NOMO-1 (cell line): ENCODE measurements around the gene PTH2.

Experiments
- DNase-seq, 2 experiments: peaks; one replicate each; lab custom pipeline; 2025; ENCODE audit not compliant: unreplicated experiment in 2 of 2; lab: John Stamatoyannopoulos, UW

The PTH2 gene

DNA sequence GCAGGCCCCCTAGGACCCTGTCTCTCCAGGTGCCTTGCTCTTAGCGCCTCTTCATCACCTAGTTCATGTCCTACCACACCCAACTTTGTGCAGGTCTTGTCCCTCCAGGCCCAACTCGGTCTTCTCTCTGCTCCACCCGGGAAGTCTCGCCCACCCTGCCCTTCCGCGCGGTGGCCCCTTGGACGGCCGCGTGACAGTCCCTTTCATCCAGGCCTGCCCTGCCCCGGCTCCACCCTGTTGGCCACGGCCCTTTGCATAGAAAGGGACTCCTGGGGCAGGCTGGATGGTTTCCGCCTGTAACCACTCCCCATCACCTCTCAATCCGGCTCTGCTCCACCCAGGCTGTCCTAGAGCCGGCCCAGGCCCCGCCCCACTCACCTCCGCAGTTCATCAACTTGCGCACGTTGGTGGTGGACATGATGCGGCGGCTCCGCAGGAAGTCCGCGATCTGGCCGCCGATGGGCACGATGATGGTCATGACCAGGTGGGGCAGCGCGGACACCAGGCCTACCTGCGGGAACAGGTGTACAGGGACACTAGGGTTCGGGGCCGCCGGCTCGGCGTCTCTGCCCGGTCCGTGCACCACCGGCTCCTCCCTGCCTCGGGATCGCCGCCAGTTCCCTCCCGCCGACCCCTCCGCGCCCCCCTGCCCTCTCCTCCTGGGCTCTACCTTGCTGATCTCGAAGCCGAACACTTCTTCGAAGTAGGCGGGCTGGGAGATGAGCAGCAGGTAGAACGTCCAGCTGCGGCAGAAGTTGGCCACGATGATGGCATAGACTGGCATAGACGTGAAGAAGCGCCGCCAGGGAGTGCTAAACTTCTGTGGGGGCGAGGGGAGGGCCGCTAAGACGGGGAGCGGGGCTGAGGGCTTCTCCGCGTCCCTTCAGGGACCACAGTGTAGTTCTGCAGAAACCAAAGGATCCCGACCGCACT lies 9.2 kb upstream of the PTH2 start:
- no peak for DNase-seq

DNA sequence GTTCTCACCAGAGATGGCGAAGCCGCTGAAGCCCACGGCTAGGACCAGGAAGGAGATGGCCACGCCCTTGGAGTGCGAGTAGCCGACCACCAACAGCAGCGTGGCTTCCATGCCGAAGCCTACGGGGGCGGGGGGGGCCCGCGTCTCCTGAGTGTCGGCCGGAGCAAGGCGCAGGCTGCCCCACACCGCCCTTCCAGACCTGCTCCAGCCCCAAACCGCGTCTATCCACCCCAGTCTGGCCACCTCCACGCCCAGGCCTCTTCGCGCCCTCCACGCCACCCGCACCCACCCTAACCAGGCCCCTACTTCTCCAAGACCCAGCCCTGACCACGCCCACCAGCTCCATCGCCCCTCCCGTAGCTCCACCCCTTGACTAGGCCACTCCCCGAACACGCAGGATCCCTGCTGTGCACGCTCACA lies 8.1 kb upstream of the PTH2 start:
- DNase-seq = no peak

DNA sequence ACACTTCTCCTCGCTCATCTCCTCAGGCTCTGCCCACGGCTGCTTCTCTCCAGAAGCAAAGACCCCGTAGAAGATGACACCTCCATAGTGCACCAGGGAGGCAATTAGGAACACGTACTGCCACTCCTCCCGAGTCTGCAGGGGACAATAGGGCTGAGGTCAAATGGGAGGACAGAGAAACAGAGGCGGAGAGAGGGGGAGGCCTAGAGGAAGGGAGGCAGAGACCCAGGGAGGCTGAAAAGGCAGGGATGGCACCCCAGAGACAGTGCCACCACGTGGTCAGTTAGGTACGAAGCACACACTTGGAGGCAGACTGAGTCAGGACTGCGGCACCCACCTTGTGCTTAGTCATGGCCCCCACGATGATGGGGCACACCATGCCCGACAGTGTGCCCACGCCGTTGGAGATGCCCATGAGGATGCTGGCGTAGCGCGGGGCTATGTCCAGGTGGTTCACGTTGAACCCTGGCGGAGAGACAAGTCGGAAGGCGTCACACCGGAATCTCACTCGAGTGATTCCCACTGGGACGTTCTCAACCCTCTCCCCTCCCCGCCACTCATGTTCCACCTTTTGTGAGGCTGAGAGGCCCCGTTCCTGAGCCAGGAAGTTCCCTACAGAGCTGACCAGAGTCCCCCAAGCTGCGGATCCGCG lies 7.6 kb upstream of the PTH2 start:
- peak in 1 of 2 experiments; percentile 29 for DNase-seq

DNA sequence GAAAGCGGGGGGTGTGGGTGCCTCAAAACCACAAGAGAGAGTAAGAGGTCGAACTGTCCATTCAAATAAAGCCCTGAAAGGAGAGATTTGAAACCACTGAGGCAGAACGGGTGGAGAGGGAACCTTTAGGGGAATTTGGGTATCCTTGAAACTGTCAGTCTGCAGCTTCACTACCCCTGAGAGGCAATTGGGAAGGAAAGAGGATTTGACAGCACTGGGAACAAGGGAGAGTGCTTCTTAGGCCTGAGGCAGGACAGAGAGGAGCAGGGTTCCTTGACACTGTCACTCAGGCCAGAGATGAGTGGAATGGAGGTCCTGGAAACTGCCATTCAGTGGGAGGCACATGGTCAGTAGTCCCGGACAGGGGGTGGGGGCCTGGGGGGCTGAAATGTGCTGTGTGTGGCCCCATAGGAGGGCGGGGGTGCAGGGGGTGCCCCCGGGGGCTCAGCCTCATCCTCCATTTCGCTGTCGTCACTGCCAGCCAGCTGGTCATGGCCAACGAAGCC lies 7.0 kb upstream of the PTH2 start:
- DNase-seq = no peak

GRCh38 chr19:49428547-49429451 lies 5.6 kb upstream of the PTH2 start:
- no peak for DNase-seq

- DNase-seq = no peak
Measured at GRCh38 chr19:49427855-49428546, 4.8 kb upstream of the PTH2 start.

GRCh38 chr19:49427339-49427738 lies 4.1 kb upstream of the PTH2 start:
- no peak for DNase-seq

DNA sequence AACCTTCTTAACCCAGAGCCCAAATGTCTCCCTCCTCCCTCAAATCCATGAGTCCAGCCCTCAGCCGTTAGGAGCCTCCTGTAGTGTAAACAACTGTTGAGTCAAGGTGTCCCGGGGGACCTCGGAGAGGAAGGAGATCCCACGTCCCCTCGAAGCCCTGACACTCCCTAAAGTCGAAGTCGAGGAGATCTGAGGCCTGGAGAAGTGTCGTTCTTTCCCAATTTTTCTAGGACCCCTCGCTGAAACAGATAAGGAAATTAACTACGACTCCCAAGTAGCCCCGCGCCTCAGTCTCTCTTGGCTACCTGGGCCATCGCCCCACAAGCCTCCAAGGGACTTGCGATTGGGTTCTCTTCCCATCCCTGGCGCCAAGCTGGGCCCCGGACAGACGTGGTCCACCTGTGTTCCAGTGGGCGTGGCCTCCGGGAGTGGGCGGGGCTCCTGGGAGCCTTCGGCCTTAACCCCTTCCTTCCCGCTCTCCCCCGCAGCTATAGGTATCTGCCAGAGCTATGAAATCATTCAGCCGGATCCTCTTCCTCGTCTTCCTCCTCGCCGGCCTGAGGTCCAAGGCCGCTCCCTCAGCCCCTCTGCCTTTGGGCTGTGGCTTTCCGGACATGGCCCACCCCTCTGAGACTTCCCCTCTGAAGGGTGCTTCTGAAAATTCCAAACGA lies 2.8 kb upstream of the PTH2 start:
- no peak for DNase-seq

DNA sequence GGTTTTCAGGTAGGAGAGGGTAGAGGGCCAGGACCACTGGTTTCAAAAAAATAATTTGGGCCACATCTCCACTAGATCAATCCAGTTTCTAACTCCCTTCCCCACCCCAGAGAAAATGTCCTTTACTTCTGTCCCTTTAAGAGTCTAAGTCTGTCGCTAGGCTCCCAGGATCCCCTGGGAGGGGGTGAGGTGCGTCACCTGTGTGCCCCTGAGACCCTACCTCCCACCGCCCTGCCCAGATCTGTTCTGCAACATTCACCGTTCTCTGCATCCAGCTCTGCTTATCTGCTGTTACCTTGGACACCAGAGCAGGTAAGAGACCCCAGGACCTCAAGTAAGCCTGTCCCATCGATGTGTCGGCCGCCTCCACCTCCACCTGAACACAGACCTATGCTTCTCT lies 1.9 kb upstream of the PTH2 start, which contains the start of gene GFY:
TSS of gene GFY (plus strand) at position 211 of the 400 bp plus-strand sequence. CDS start 1,043 bp downstream, outside the sequence.
- no peak for DNase-seq

DNA sequence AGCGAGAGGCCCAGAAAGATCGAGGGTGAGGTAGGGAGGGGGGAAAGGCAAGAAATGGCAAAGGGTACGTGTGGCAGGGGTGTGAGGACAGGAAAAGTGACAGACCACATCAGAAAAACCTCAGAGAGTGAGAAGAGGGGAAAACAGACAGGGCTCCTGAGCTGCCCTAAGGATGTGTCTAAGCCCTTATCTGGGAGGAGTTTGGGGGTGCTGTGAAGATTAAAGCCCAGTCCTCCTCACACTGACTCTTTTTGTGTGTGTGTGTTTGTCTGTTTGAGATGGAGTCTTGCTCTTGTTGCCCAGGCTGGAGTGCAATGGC lies 703 bp upstream of the PTH2 start:
- no peak for DNase-seq

DNA sequence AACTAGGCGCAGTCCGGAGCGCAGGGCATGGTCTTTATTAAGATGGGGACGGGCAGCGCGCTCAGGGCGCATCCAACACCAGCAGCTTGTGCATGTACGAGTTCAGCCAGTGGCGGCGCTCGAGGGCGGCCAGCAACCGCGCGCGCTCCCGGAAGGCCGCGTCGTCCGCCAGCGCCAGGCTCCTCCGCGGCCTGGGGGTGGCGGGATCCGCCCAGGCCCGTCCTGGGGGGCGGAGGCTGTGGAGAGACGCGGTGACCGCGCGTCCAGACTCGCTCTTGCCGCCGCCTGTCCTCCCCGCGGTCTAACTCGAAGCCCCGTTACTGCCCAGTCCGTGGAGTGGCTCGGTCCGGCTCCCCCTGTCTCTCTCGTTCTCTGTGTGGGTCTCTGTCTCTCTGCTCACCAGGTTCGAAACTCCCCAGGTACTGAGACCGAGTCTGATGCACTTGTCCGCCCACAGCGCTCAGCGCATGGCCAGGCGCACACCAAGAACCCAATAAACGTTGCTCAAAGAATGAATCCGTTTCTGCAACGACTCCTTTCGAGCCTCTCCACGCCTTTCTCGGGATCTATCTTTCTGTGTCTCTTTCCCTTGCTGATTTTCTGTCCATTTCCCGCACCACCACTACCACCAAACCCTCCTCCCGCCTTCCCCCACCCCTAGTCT lies 702 bp downstream of the PTH2 start:
- DNase-seq = peak; percentile 64 to 89

DNA sequence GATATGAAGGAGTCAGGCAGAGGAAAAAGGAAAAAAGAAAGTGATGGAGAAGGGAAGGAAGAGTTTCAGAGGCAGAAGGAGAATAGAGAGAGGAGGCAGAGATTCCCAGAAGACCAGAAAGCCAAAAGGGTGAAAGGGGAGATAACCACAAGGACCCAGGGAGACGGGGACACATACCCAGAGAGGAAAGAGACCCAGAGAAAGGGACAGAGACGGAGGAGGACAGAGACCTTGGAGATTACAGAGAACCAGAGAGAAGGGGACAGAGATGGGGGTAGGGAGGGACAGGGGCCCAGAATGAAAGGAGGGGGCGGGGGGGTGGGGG lies 1.4 kb downstream of the PTH2 start:
- no peak for DNase-seq

DNA sequence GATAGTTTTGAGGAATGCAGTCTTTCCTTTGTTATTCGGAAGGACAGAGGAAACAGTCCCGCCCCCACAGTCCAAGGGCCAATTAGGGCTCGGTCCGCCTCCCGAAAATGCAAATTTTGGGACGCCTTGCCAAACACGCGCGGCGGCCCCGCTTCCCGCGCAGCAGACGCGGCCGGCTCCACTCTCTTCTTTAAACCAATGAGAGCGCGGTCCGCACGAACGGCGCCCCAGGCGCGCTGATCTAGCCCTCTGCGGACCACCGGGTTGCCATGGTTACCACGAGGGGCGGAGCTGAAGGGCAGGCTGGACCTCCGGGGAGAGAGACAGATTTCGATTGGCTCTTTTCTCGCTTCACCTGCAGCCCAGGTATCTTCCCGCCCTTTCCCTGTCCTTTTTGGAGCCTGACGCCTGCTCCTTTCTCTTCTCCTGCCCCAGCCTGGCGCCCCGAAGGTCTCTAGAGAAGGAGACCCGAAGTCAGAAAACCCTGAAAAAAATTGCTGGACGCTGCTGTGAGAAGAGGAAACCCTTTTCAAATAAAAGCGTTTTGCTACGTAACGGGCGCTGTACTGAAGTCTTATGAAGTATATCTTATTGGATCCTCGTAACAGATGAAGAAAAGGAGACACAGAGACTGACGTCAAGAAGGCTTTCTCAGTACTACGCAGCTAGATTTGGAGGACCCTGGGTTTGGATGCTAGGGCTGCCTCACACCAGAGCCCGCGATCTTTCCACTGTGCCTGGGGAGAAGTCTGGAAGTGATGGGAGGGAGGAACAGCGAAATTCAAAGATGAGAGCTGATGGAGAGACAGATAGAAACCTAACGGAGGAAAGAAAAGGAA lies 2.0 kb downstream of the PTH2 start:
- peak; percentile 53 to 77 for DNase-seq

DNA sequence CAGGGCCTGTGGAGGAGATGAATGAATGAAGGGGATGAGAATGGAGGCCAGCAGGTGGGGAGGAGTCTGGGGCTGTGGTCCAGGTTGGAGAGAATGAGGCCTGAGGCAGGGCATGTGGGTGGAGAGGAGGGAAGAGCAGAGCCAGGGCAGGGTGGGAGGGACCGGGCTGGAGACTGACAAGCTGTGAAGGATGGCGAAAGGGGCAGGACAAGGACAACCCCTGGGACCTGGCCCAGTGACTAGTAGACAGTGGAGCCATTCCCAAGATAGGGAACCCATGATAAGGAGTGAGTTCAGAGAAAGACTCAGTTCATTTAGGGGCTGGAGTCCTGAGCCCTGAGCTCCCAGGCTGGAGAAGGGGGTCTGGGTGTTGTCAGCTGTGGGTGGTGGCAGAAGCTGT lies 3.0 kb downstream of the PTH2 start:
- no peak for DNase-seq

DNA sequence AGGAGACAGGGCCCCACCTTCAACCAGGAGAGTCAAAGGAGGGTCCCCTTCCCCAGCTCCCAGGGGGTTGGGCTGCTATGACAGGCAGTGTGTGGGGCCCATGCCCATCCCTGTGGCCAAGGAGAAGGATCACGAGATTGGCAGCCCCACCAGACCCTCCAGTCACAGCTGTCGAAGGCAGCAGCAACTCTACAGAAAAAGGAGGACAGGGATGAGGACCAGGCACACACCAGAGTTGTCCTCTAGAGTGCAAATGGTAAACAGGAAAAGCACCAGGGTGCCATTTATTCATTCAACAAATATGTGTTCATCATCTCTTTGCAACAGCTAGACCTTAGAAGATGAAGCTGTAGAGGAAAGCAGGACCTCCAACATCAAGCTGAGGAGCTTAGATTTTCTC lies 4.1 kb downstream of the PTH2 start:
- no peak for DNase-seq

DNA sequence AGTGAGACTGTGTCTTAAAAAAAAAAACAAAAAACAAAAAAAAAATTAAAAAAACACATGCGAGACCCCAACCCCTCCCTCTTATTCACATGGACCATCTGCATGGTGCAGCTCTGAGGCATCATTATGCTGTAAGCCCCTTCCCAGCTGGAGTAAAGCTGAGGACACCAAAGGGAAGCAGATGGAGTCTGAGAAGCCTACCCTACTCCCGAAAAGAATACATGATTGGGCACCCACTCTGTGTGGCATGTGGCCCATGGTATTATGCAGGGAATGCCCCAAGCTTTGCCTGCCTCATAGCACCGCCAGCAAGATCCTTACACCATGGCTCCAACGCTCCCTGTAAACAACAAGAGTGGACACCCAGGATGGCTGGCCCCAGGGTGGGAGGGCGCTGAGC lies 4.7 kb downstream of the PTH2 start:
- DNase-seq = no peak

GRCh38 chr19:49417088-49417487 lies 6.2 kb downstream of the PTH2 start:
- DNase-seq = no peak

- no peak for DNase-seq
Measured at GRCh38 chr19:49415810-49416200, 7.4 kb downstream of the PTH2 start.
